RWPE2 (cell line): Measurements from ENCODE around the gene FYB1.
A peak's percentile ranks its signal among the peaks of the same experiment; 100 is the strongest.
"Not testable (repeated sequence)": the region's sequence is repeated elsewhere in the genome, so short reads cannot be mapped to it uniquely, and the experiment has no call there.

Source experiments
- ATAC-seq: fragments of 200-7000 bp; cut with Tn5 transposase; 3 replicates; pipeline ENCODE4 v1.9.1; 2021; ENCODE audit warnings: low read depth
- DNase-seq: peaks from one replicate; pipeline ENCODE4 v3.0.0-alpha.2; 2020; ENCODE audit warnings: low spot score
- H3K27ac ChIP-seq: fragments of 450-650 bp; 2 replicates; pipeline ENCODE4 v1.5.1; 2017; ENCODE audit warnings: mild to moderate bottlenecking; ENCODE audit not compliant: poor library complexity, severe bottlenecking
- H3K27me3 ChIP-seq: fragments of 250-450 bp; sonication (Bioruptor Pico); 2 replicates; pipeline ENCODE4 v1.5.1; 2021; ENCODE audit warnings: mild to moderate bottlenecking, moderate library complexity; ENCODE audit not compliant: insufficient read depth, poor library complexity, severe bottlenecking
- H3K36me3 ChIP-seq: fragments of 250-450 bp; sonication (Bioruptor Pico); 2 replicates; pipeline ENCODE4 v1.5.1; 2020; ENCODE audit warnings: low read depth, mild to moderate bottlenecking, moderate library complexity
- H3K4me1 ChIP-seq: fragments of 250-450 bp; sonication (Bioruptor Pico); 2 replicates; pipeline ENCODE4 v1.5.1; 2021; ENCODE audit warnings: mild to moderate bottlenecking, moderate library complexity; ENCODE audit not compliant: insufficient read depth, poor library complexity, severe bottlenecking
- H3K4me3 ChIP-seq: fragments of 250-450 bp; sonication (Bioruptor Pico); 2 replicates; pipeline ENCODE4 v1.5.1; 2021; ENCODE audit warnings: mild to moderate bottlenecking, moderate library complexity; ENCODE audit not compliant: severe bottlenecking
- H3K9me3 ChIP-seq: fragments of 250-450 bp; sonication (Bioruptor Pico); 2 replicates; pipeline ENCODE4 v1.5.1; 2021; ENCODE audit warnings: mild to moderate bottlenecking, moderate library complexity; ENCODE audit not compliant: severe bottlenecking
- CTCF ChIP-seq: fragments of 450-650 bp; IDR thresholded peaks from one replicate; pipeline ENCODE4 v1.5.1; 2017; ENCODE audit warnings: mild to moderate bottlenecking, moderate library complexity; ENCODE audit not compliant: poor library complexity, severe bottlenecking

The FYB1 gene

DNA sequence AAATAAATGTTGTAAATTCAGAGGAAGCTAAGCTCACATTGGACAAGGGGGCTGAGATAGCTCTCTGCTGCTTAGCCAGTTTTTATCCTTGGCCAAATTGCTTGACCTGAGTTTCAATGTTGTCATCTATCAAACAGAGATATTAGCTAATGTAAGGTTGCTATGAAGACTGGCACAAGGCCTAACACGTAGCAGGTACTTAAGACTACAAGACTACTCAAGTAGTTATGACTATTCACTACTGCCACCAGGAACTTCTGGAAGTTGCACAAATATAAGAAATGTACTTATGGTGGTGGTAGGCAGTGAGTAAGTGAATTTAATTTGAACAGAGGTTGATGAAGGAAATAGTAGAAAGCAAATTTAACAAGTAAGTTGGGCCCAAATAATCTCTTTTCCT, 17.4 kb upstream of the FYB1 start:
- Histone ChIP-seq H3K9me3 (no peaks in the 10 kb centered on the region), H3K27me3 (no peaks in the 10 kb centered on the region), H3K27ac (no peak overlapping the region), H3K4me3 (no peak overlapping the region), H3K4me1 (peaks cover 6% of the 10 kb centered on the region), H3K36me3 (no peaks in the 10 kb centered on the region)
- DNase-seq (no peak), ATAC-seq (no peak)
- TF ChIP-seq CTCF: no peak

DNA sequence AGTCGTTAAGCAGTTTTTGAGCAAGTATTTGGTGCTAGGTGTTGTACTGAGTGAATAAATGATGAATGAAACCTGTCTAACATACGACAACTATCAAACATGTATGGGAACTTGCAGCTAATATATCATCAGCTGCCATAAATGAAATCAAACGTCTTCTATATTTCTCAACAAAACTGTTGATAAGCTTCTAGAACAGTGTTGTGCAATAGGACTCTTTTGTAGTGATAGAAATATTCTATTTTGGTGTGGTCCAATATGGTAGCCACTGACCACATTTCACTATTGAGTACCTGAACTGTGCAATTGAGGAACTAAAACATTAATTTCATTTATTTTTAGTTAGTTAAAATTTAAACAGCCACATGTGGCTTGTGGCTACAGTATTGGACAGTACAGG, 16.3 kb upstream of the FYB1 start:
- Histone ChIP-seq H3K27me3 (no peaks in the 10 kb centered on the region), H3K4me3 (no peak overlapping the region), H3K4me1 (peaks cover 11% of the 10 kb centered on the region), H3K27ac (no peak overlapping the region), H3K9me3 (no peaks in the 10 kb centered on the region), H3K36me3 (no peaks in the 10 kb centered on the region)
- ATAC-seq (no peak), DNase-seq (no peak)
- TF ChIP-seq CTCF: no peak

DNA sequence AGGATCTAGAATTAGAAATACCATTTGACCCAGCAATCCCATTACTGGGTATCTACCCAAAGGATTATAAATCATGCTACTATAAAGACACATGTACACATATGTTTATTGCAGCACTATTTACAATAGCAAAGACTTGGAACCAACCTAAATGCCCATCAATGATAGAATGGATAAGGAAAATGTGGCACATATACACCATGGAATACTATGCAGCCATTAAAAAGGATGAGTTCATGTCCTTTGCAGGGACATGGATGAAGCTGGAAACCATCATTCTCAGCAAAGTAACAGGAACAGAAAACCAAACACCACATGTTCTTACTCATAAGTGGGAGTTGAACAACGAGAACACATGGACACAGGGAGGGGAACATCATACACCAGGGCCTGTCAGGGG, 15.1 kb upstream of the FYB1 start:
- DNase-seq, H3K27ac ChIP-seq, H3K4me3 ChIP-seq, ATAC-seq, H3K9me3 ChIP-seq, H3K36me3 ChIP-seq, H3K27me3 ChIP-seq: not testable (repeated sequence)
- peaks cover 11% of the 10 kb centered on the region for H3K4me1 ChIP-seq

- no peak for TF ChIP-seq CTCF
- H3K4me3 ChIP-seq: no peak overlapping the region
These were observed 14.4 kb upstream of the FYB1 start for GRCh38 chr5:39233783-39234182.

GRCh38 chr5:39231705-39232525, 12.6 kb upstream of the FYB1 start:
- DNase-seq: no peak
- TF ChIP-seq CTCF: no peak
- no peaks in the 10 kb centered on the region for H3K9me3 ChIP-seq
- peak overlapping the region; percentile 41 for H3K27ac ChIP-seq
- peaks cover 11% of the 10 kb centered on the region for H3K4me1 ChIP-seq
- peak; percentile 96 for ATAC-seq
- H3K4me3 ChIP-seq: no peak overlapping the region
- no peaks in the 10 kb centered on the region for H3K27me3 ChIP-seq
- H3K36me3 ChIP-seq: no peaks in the 10 kb centered on the region

More at GRCh38 chr5:39233783-39234182, 14.4 kb upstream of the FYB1 start:
- no peak for ATAC-seq
- no peaks in the 10 kb centered on the region for H3K36me3 ChIP-seq
- no peaks in the 10 kb centered on the region for H3K9me3 ChIP-seq
- no peak overlapping the region for H3K27ac ChIP-seq
- no peak for DNase-seq
- H3K4me1 ChIP-seq: peaks cover 11% of the 10 kb centered on the region
- H3K27me3 ChIP-seq: no peaks in the 10 kb centered on the region
